Calu3 (cell line): ENCODE results near the gene NPAS3. TPM values are rescaled to one million over a fixed set of nuclear protein-coding genes. Genes with fewer than 3 reads are reported as not detected.

Source experiments
- BruUV-seq: library from RNA; stranded (reverse); fragments of 400-500 nt; replicated peaks from 2 replicates; lab custom pipeline; 2021; lab: Mats Ljungman, UMichigan
- CTCF ChIA-PET: fragments of 300-600 bp; sonication (Branson Sonifier 250); formaldehyde crosslinking; loops from one replicate; lab custom pipeline; 2022; ENCODE audit warnings: antibody characterized with exemption; lab: Charles Lee
- DNase-seq: peaks from one replicate; pipeline ENCODE4 v3.0.0; 2022
- H3K27ac Mint-ChIP-seq: one replicate; pipeline ENCODE4 v1.8.0; 2022; ENCODE audit warnings: mixed read lengths; ENCODE audit not compliant: unreplicated experiment
- H3K27me3 Mint-ChIP-seq: one replicate; pipeline ENCODE4 v1.8.0; 2022; ENCODE audit warnings: mixed read lengths; ENCODE audit not compliant: unreplicated experiment
- H3K36me3 Mint-ChIP-seq: one replicate; pipeline ENCODE4 v1.8.0; 2022; ENCODE audit warnings: mild to moderate bottlenecking, moderate library complexity, mixed read lengths; ENCODE audit not compliant: insufficient read depth, unreplicated experiment
- H3K4me1 Mint-ChIP-seq: one replicate; pipeline ENCODE4 v1.8.0; 2022; ENCODE audit warnings: mild to moderate bottlenecking, low read depth, mixed read lengths; ENCODE audit not compliant: unreplicated experiment
- H3K4me3 Mint-ChIP-seq: one replicate; pipeline ENCODE4 v1.8.0; 2022; ENCODE audit warnings: mild to moderate bottlenecking, low read depth, moderate library complexity, mixed read lengths; ENCODE audit not compliant: unreplicated experiment
- H3K9me3 Mint-ChIP-seq: one replicate; pipeline ENCODE4 v1.8.0; 2022; ENCODE audit warnings: low read depth, mixed read lengths; ENCODE audit not compliant: unreplicated experiment
- CTCF ChIP-seq: fragments of 200-600 bp; IDR thresholded peaks from one replicate; pipeline ENCODE4 v1.8.0; 2022; ENCODE audit warnings: antibody characterized with exemption; ENCODE audit not compliant: unreplicated experiment
- intact Hi-C: fragments of 100-400 bp; cut with micrococcal nuclease; formaldehyde crosslinking; loops from one replicate; pipeline ENCODE4 v1.10.0; 2022; ENCODE audit not compliant: unreplicated experiment
- total RNA-seq: library from RNA; stranded (reverse); gene quantifications from 2 replicates; pipeline ENCODE4 v1.2.3, GENCODE V29; 2022

NPAS3 gene
- total RNA-seq, 1 experiment from 2014 or later = not detected

- BruUV-seq = no TSS peak
- H3K36me3 Mint-ChIP-seq = no peaks in the 10 kb centered on the region
- intact Hi-C loops = no loop called here
- CTCF ChIA-PET = no interaction called here
- no peaks in the 10 kb centered on the region for H3K4me1 Mint-ChIP-seq
- peaks cover 20% of the 10 kb centered on the region for H3K27me3 Mint-ChIP-seq
- H3K27ac Mint-ChIP-seq = no peak overlapping the region
- H3K9me3 Mint-ChIP-seq = no peaks in the 10 kb centered on the region
- no peak for DNase-seq
- no peak for TF ChIP-seq CTCF
- H3K4me3 Mint-ChIP-seq = no peak overlapping the region
Measured at GRCh38 chr14:33566082-33566481, 627.4 kb downstream of the NPAS3 start.

- H3K4me1 Mint-ChIP-seq = no peaks in the 10 kb centered on the region
- peaks cover 14% of the 10 kb centered on the region for H3K27me3 Mint-ChIP-seq
- H3K36me3 Mint-ChIP-seq = no peaks in the 10 kb centered on the region
- no TSS peak for BruUV-seq
- no peak for DNase-seq
- H3K9me3 Mint-ChIP-seq = no peaks in the 10 kb centered on the region
- H3K27ac Mint-ChIP-seq = no peak overlapping the region
- H3K4me3 Mint-ChIP-seq = no peak overlapping the region
- intact Hi-C loops = no loop called here
- TF ChIP-seq CTCF = no peak
- CTCF ChIA-PET = no interaction called here
Measured at GRCh38 chr14:33567023-33567728, 628.5 kb downstream of the NPAS3 start.

DNA sequence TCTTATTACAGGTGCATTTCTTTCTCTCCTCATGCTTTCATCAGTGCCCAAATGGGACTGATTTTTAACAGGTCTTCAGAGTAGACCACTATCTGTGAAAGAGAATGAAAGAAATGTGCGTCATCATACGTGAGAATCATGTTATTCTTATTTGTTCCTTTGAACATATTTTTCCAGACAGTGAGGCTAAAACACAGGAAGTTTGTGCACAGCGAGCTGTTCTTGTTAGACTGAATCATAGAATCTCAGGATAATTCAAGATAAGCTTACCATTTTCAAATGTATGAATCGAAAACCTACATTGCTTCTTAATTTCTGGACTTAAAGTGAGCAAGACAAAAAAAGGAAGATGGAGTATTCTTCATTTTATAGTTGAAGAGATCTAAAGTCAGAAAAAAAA lies 629.1 kb downstream of the NPAS3 start:
- intact Hi-C loops = no loop called here
- Mint-ChIP-seq H3K9me3 (no peaks in the 10 kb centered on the region), H3K27ac (no peak overlapping the region), H3K4me1 (no peaks in the 10 kb centered on the region), H3K36me3 (no peaks in the 10 kb centered on the region), H3K4me3 (no peak overlapping the region), H3K27me3 (peaks cover 14% of the 10 kb centered on the region)
- no TSS peak for BruUV-seq
- CTCF ChIA-PET = no interaction called here
- no peak for DNase-seq
- no peak for TF ChIP-seq CTCF

DNA sequence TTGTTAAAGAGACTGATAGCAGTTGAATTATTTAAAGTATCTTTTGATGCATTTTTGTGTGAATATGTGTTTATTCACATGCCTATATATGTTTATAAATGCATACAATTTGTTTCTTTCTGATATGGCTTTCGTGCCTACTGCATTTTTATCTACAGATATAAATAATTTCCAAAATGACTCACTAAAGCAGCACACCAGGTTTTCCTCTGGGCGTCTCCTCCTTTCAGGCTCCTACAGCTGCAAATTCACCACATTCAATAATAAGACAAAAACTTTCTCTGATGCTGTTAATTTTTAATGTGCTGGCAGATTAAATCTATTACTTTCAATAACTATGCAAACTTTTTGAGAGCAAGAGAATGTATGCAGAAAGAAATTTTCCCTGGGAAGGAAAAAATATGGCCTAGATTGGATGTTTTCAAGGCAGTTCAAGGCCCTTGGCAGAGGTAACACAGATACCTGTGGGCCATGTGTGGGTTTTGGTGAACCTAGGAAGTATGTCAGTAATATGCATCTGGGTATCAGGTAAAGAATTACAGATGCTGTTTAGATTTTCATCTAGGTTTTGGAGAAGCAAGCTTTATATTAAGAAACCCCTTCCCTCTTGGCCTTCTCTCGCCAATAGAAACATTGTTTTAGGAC lies 630.4 kb downstream of the NPAS3 start:
- DNase-seq = no peak
- Mint-ChIP-seq H3K4me3 (no peak overlapping the region), H3K36me3 (no peaks in the 10 kb centered on the region), H3K27me3 (peaks cover 25% of the 10 kb centered on the region), H3K9me3 (no peaks in the 10 kb centered on the region), H3K4me1 (no peaks in the 10 kb centered on the region), H3K27ac (no peak overlapping the region)
- intact Hi-C loops = no loop called here
- no TSS peak for BruUV-seq
- no peak for TF ChIP-seq CTCF
- CTCF ChIA-PET = no interaction called here
